MCF 10A (cell line): ENCODE results near the gene ZNF827. TPM values are rescaled to one million over a fixed set of nuclear protein-coding genes. Genes with fewer than 3 reads are reported as not detected.

Experiments
- BruUV-seq: library from RNA; stranded (reverse); fragments of 400-500 nt; replicated peaks from 2 replicates; lab custom pipeline; 2021; lab: Mats Ljungman, UMichigan
- CTCF ChIA-PET: fragments of 300-600 bp; sonication (Branson Sonifier 250); formaldehyde crosslinking; extraction: SDS; loops from one replicate; lab custom pipeline; 2021; ENCODE audit warnings: antibody characterized with exemption, inconsistent platforms; lab: Yijun Ruan, JAX
- POLR2A ChIA-PET: fragments of 300-600, 350-650 bp; sonication (Branson Sonifier 250); formaldehyde crosslinking; extraction: SDS; loops from one replicate; lab custom pipeline; 2020; ENCODE audit warnings: antibody characterized with exemption, inconsistent platforms; lab: Yijun Ruan, JAX
- DNase-seq: peaks from one replicate; pipeline ENCODE4 v3.0.0-alpha.2; 2018; ENCODE audit not compliant: unreplicated experiment
- H3K27ac Mint-ChIP-seq: one replicate; pipeline ENCODE4 v1.8.0; 2022; ENCODE audit warnings: mild to moderate bottlenecking, low read depth, mixed read lengths; ENCODE audit not compliant: unreplicated experiment
- H3K27me3 Mint-ChIP-seq: one replicate; pipeline ENCODE4 v1.8.0; 2022; ENCODE audit warnings: mixed read lengths; ENCODE audit not compliant: insufficient read depth, unreplicated experiment
- H3K36me3 Mint-ChIP-seq: one replicate; pipeline ENCODE4 v1.8.0; 2022; ENCODE audit warnings: mild to moderate bottlenecking, moderate library complexity, mixed read lengths; ENCODE audit not compliant: insufficient read depth, unreplicated experiment
- H3K4me1 Mint-ChIP-seq: one replicate; pipeline ENCODE4 v1.8.0; 2022; ENCODE audit warnings: mixed read lengths; ENCODE audit not compliant: insufficient read depth, unreplicated experiment
- H3K4me3 Mint-ChIP-seq: one replicate; pipeline ENCODE4 v1.8.0; 2022; ENCODE audit warnings: mild to moderate bottlenecking, moderate library complexity, mixed read lengths; ENCODE audit not compliant: unreplicated experiment
- H3K9me3 Mint-ChIP-seq: one replicate; pipeline ENCODE4 v1.8.0; 2022; ENCODE audit warnings: mixed read lengths; ENCODE audit not compliant: unreplicated experiment
- intact Hi-C: fragments of 100-400 bp; cut with micrococcal nuclease; formaldehyde crosslinking; loops from 2 replicates; pipeline ENCODE4 v1.14.1; 2022
- total RNA-seq: library from RNA; stranded (reverse); gene quantifications from 2 replicates; pipeline ENCODE4 v1.2.3, GENCODE V29; 2022
- TF ChIP-seq, protein P1 (sequence below): fragments of 200-600 bp; IDR thresholded peaks from one replicate; pipeline ENCODE4 v1.8.0; 2022; ENCODE audit warnings: antibody characterized with exemption, mild to moderate bottlenecking; ENCODE audit not compliant: unreplicated experiment

Gene ZNF827
- total RNA-seq, 1 experiment from 2014 or later = 11.3 TPM

DNA sequence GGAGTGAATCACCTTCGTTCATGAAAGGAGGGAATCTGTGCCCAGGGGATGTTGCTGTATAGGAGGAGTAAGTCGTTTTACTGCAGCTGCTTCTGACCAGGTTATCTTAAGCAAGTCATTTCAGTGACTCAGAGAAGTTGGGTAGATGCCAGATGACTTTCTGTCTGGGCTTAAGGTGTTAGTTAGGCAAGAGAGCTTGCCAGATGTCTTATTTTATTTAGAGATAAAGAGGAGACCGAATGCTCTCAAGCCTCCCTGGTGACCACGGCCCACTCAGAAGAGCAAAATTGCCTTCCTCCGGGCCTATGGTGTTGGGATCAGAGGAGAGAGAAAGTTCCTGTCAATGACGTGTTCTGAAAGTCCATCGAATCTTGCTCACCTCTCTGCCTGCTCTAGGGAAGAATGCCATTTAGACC, 16.3 kb upstream of the ZNF827 start:
- peak; percentile 99 for DNase-seq
- TF ChIP-seq, protein P1, sequence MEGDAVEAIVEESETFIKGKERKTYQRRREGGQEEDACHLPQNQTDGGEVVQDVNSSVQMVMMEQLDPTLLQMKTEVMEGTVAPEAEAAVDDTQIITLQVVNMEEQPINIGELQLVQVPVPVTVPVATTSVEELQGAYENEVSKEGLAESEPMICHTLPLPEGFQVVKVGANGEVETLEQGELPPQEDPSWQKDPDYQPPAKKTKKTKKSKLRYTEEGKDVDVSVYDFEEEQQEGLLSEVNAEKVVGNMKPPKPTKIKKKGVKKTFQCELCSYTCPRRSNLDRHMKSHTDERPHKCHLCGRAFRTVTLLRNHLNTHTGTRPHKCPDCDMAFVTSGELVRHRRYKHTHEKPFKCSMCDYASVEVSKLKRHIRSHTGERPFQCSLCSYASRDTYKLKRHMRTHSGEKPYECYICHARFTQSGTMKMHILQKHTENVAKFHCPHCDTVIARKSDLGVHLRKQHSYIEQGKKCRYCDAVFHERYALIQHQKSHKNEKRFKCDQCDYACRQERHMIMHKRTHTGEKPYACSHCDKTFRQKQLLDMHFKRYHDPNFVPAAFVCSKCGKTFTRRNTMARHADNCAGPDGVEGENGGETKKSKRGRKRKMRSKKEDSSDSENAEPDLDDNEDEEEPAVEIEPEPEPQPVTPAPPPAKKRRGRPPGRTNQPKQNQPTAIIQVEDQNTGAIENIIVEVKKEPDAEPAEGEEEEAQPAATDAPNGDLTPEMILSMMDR = no peak
- Mint-ChIP-seq H3K27ac (peak overlapping the region; percentile 18), H3K4me1 (peaks cover 32% of the 10 kb centered on the region), H3K4me3 (peak overlapping the region; percentile 14), H3K27me3 (no peaks in the 10 kb centered on the region), H3K9me3 (peaks cover 9% of the 10 kb centered on the region), H3K36me3 (peaks cover 6% of the 10 kb centered on the region)
- BruUV-seq = no TSS peak
- ChIA-PET POLR2A (interaction anchor here (0.7 to 1.0 kb wide), 3 partner anchors 15 to 114 kb away, joined by 3 to 5 read pairs (median 5); no protein-coding TSS in a partner anchor), CTCF (interaction anchor here (0.6 to 1.1 kb wide), 3 partner anchors 21 to 105 kb away, joined by 3 to 4 read pairs (median 3); no protein-coding TSS in a partner anchor)
- intact Hi-C loops = loop anchor here (2.0 kb wide), 1 partner anchor 16 kb away; the partner anchor contains the start of gene ZNF827

DNA sequence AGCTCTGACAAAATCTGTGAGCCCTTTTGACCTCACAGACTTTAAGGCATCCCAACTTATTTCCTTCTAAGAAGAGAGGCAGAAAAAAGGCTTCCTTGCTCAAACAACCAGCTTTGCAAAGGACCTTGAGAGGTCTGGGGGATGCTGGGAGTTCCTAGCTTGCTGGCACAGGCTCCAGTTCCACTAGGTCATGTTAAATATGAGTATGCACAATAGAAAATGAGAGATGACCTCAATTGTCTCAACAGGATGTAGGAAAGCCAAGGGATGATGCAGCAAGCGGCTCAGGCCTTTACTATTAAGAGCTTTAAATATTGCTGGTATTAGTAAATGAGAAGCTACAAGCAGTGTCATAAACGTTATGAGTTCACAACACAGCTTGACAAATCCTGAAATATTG, 13.3 kb upstream of the ZNF827 start:
- TF ChIP-seq, protein P1 = no peak
- peaks cover 6% of the 10 kb centered on the region for H3K36me3 Mint-ChIP-seq
- no peaks in the 10 kb centered on the region for H3K9me3 Mint-ChIP-seq
- POLR2A ChIA-PET = interaction anchor here (0.6 to 2.2 kb wide), 4 partner anchors 10 to 285 kb away, joined by 3 to 7 read pairs (median 4); partner anchors contain the start of gene ZNF827
- no peak overlapping the region for H3K4me3 Mint-ChIP-seq
- H3K4me1 Mint-ChIP-seq = peaks cover 26% of the 10 kb centered on the region
- intact Hi-C loops = no loop called here
- no peak overlapping the region for H3K27ac Mint-ChIP-seq
- CTCF ChIA-PET = interaction anchor here (1.0 to 1.5 kb wide), 2 partner anchors 13 to 112 kb away, joined by 3 read pairs; partner anchors contain the start of gene ZNF827
- no TSS peak for BruUV-seq
- no peaks in the 10 kb centered on the region for H3K27me3 Mint-ChIP-seq
- DNase-seq = no peak

DNA sequence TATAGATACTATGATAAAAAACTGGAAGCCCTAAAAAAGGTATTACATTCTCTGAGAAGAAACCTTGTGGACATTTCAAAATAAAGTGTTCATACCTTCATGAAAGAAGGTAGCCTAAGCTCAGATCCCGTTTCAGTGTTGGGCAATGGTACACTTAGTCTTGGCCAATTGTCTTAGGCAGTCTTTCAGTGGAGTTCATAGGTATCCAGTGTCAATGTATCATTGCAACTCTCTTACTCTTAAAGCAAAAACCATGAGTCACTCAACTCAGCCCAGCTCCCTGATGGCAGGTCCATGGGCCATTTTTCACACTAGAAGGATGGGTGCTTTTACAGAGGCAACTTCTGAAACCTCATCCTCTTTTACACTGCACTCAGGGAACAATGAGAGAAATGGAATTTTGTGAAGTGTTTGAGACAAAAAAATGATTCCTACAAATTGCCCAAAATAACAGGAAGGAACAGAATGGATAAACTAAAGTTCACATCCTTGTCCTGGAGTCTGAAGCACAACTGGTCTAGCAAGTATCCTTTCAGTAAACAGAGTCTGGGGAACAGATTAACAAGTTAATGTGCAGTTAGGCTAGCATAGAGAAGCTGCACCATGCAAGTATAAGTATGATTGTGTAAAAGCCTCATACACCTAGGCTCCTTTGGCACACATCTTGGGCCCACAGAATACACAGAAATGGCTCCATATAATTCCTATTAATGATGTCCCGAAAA, 7.0 kb upstream of the ZNF827 start:
- H3K27me3 Mint-ChIP-seq = no peaks in the 10 kb centered on the region
- no TSS peak for BruUV-seq

More for the DNA sequence above, 7.0 kb upstream of the ZNF827 start:
- no peaks in the 10 kb centered on the region for H3K4me1 Mint-ChIP-seq
- intact Hi-C loops = no loop called here
- H3K36me3 Mint-ChIP-seq = peaks cover 6% of the 10 kb centered on the region
- H3K4me3 Mint-ChIP-seq = no peak overlapping the region
- no peak overlapping the region for H3K27ac Mint-ChIP-seq
- TF ChIP-seq, protein P1 = no peak
- ChIA-PET POLR2A (interaction anchor here (0.8 to 1.4 kb wide), 4 partner anchors 9 to 326 kb away, joined by 4 to 5 read pairs (median 4); partner anchors contain the start of gene MMAA), CTCF (interaction anchor here (0.5 to 2.9 kb wide), 5 partner anchors 10 to 1585 kb away, joined by 3 to 16 read pairs (median 3); no protein-coding TSS in a partner anchor)
- DNase-seq = peak; percentile 85
- H3K9me3 Mint-ChIP-seq = no peaks in the 10 kb centered on the region
